A549 (cell line): Measurements from ENCODE around the gene CSNK1D.

Experiments
- EHMT2 ChIP-seq: fragments of 200-600 bp; sonication (generic); IDR thresholded peaks from 2 replicates; pipeline ENCODE4 v1.6.1; 2016; ENCODE audit warnings: antibody characterized with exemption, low read depth, mild to moderate bottlenecking, moderate library complexity
- ESRRA ChIP-seq: fragments of 150-350 bp; IDR thresholded peaks from 2 replicates; pipeline ENCODE4 v1.6.1; 2014; ENCODE audit warnings: mild to moderate bottlenecking, low read length, borderline replicate concordance
- RAD21 ChIP-seq, 2 experiments: fragments of >200 bp in 1 of 2; sonication (Bioruptor Twin) in 1 of 2; formaldehyde crosslinking in 1 of 2; IDR thresholded peaks in 1 of 2; conservative IDR thresholded peaks in 1 of 2; 2 replicates in 1 of 2; 3 replicates in 1 of 2; pipeline ENCODE4 v1.6.1; 2012 to 2018; ENCODE audit warnings: inconsistent platforms in 1 of 2
- ZFP36 ChIP-seq: fragments of 450-650 bp; IDR thresholded peaks from 2 replicates; pipeline ENCODE4 v1.6.1; 2014; ENCODE audit warnings: borderline replicate concordance; ENCODE audit not compliant: partially characterized antibody
- TF ChIP-seq, protein P1 (sequence below): fragments of 450-650 bp; IDR thresholded peaks from 2 replicates; pipeline ENCODE4 v1.6.1; 2014; ENCODE audit warnings: antibody characterized with exemption
- TF ChIP-seq, protein P2 (sequence below): fragments of >200 bp; sonication (Bioruptor Twin); formaldehyde crosslinking; IDR thresholded peaks from 3 replicates; pipeline ENCODE4 v1.5.1; 2016

DNA sequence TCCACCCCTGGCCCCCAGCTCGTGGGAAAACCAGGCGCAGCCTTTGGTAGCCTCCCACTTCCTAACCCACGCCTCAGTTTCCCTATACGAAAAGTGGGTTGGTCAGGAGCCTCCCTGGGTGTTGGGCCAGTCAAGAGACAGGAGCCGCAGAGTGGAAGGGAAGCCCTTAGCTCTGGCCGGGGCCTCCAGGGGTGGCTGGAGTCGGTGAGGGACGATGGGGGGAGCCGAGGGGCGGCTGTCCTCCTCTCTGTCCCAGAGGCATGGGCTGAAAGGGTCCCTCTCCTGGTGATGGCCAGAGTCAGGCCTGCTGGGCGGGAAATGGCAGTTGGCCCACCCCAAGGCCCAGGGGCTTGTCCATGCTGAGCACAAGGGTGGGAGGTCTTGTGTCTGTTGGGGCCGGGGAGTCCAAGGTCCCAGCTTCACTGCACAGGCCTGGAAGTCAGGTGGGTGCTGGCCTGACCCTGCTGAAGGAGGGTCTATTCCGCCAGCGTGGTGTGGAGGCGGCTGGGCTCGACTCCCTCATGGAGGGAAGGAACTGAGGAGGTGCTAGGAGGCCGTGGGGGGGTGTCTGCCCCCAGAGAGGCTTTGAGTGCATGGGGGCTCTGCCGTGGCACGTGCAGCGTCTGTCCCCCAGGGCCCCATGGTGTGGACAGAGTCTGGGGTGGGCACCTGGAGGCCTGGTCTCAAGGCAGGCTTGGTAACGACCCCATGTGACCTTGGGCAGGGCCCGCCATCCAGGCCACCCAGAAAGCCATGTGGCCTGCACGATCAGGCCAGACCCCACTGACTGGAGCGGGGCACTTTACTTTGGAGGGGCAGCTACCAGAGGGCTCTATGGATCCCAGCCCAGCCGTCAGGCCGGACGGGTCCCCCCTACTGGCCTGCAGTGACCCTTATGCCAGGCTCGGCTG is 43.5 kb downstream of the CSNK1D start:
- TF ChIP-seq, protein P1, sequence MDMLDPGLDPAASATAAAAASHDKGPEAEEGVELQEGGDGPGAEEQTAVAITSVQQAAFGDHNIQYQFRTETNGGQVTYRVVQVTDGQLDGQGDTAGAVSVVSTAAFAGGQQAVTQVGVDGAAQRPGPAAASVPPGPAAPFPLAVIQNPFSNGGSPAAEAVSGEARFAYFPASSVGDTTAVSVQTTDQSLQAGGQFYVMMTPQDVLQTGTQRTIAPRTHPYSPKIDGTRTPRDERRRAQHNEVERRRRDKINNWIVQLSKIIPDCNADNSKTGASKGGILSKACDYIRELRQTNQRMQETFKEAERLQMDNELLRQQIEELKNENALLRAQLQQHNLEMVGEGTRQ = peak; percentile 62
- TF ChIP-seq ZFP36 (no peak), EHMT2 (no peak), RAD21 (conservative IDR thresholded peaks at IDR 0.05 in 1 of 2, IDR thresholded peaks at IDR 0.05 in 1 of 2) (no peak), ESRRA (no peak)
- TF ChIP-seq, protein P2, sequence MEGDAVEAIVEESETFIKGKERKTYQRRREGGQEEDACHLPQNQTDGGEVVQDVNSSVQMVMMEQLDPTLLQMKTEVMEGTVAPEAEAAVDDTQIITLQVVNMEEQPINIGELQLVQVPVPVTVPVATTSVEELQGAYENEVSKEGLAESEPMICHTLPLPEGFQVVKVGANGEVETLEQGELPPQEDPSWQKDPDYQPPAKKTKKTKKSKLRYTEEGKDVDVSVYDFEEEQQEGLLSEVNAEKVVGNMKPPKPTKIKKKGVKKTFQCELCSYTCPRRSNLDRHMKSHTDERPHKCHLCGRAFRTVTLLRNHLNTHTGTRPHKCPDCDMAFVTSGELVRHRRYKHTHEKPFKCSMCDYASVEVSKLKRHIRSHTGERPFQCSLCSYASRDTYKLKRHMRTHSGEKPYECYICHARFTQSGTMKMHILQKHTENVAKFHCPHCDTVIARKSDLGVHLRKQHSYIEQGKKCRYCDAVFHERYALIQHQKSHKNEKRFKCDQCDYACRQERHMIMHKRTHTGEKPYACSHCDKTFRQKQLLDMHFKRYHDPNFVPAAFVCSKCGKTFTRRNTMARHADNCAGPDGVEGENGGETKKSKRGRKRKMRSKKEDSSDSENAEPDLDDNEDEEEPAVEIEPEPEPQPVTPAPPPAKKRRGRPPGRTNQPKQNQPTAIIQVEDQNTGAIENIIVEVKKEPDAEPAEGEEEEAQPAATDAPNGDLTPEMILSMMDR = no peak
